Calu3 (cell line): ENCODE measurements around the gene SHISA6. TPM values are rescaled to one million over a fixed set of nuclear protein-coding genes. Genes with fewer than 3 reads are reported as not detected.

Experiments
- BruUV-seq: library from RNA; stranded (reverse); fragments of 400-500 nt; replicated peaks from 2 replicates; lab custom pipeline; 2021; lab: Mats Ljungman, UMichigan
- CTCF ChIA-PET: fragments of 300-600 bp; sonication (Branson Sonifier 250); formaldehyde crosslinking; loops from one replicate; lab custom pipeline; 2022; ENCODE audit warnings: antibody characterized with exemption; lab: Charles Lee
- DNase-seq: peaks from one replicate; pipeline ENCODE4 v3.0.0; 2022
- H3K27ac Mint-ChIP-seq: one replicate; pipeline ENCODE4 v1.8.0; 2022; ENCODE audit warnings: mixed read lengths; ENCODE audit not compliant: unreplicated experiment
- H3K27me3 Mint-ChIP-seq: one replicate; pipeline ENCODE4 v1.8.0; 2022; ENCODE audit warnings: mixed read lengths; ENCODE audit not compliant: unreplicated experiment
- H3K36me3 Mint-ChIP-seq: one replicate; pipeline ENCODE4 v1.8.0; 2022; ENCODE audit warnings: mild to moderate bottlenecking, moderate library complexity, mixed read lengths; ENCODE audit not compliant: insufficient read depth, unreplicated experiment
- H3K4me1 Mint-ChIP-seq: one replicate; pipeline ENCODE4 v1.8.0; 2022; ENCODE audit warnings: mild to moderate bottlenecking, low read depth, mixed read lengths; ENCODE audit not compliant: unreplicated experiment
- H3K4me3 Mint-ChIP-seq: one replicate; pipeline ENCODE4 v1.8.0; 2022; ENCODE audit warnings: mild to moderate bottlenecking, low read depth, moderate library complexity, mixed read lengths; ENCODE audit not compliant: unreplicated experiment
- H3K9me3 Mint-ChIP-seq: one replicate; pipeline ENCODE4 v1.8.0; 2022; ENCODE audit warnings: low read depth, mixed read lengths; ENCODE audit not compliant: unreplicated experiment
- CTCF ChIP-seq: fragments of 200-600 bp; IDR thresholded peaks from one replicate; pipeline ENCODE4 v1.8.0; 2022; ENCODE audit warnings: antibody characterized with exemption; ENCODE audit not compliant: unreplicated experiment
- intact Hi-C: fragments of 100-400 bp; cut with micrococcal nuclease; formaldehyde crosslinking; loops from one replicate; pipeline ENCODE4 v1.10.0; 2022; ENCODE audit not compliant: unreplicated experiment
- total RNA-seq: library from RNA; stranded (reverse); gene quantifications from 2 replicates; pipeline ENCODE4 v1.2.3, GENCODE V29; 2022

Gene SHISA6
- total RNA-seq, 1 experiment from 2014 or later: not detected

GRCh38 chr17:11324021-11324420, 83.0 kb downstream of the SHISA6 start:
- Mint-ChIP-seq H3K4me1 (no peaks in the 10 kb centered on the region), H3K4me3 (no peak overlapping the region), H3K9me3 (peaks cover 2% of the 10 kb centered on the region), H3K36me3 (no peaks in the 10 kb centered on the region), H3K27me3 (no peaks in the 10 kb centered on the region), H3K27ac (no peak overlapping the region)
- no peak for TF ChIP-seq CTCF
- no peak for DNase-seq
- CTCF ChIA-PET: no interaction called here
- intact Hi-C loops: no loop called here
- BruUV-seq: no TSS peak

DNA sequence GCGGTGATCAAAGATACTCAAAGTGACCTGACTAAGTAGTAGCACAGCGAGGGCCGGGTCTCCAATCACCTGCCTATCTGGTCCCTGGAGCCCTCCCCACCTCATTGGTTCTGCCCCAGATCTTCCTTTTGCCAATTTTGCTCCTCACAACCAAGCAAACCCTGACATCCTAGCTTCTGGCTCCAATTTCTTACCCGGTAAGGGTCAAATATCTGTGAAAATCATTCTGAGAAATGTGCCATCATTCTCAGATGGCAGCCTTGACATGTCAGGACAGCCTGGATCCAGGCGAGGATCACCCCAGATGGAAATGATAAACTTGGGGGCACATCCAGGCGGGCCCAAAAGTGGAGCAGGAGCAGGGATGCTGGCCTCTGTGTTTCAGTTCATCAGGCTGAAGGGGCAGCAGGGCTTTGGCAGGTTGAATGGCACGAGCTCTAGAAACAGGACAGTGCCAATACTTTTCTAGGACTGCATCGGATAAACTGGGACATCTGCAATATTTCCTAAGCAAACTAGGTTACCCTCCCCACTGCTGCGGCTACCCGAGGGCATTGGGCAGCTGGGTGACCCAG, 83.9 kb downstream of the SHISA6 start:
- Mint-ChIP-seq H3K27me3 (no peaks in the 10 kb centered on the region), H3K27ac (no peak overlapping the region), H3K36me3 (no peaks in the 10 kb centered on the region), H3K4me3 (no peak overlapping the region), H3K9me3 (no peaks in the 10 kb centered on the region), H3K4me1 (no peaks in the 10 kb centered on the region)
- no peak for DNase-seq
- TF ChIP-seq CTCF: no peak
- intact Hi-C loops: no loop called here
- CTCF ChIA-PET: no interaction called here
- no TSS peak for BruUV-seq

- CTCF ChIA-PET: no interaction called here
- intact Hi-C loops: no loop called here
- Mint-ChIP-seq H3K4me1 (no peaks in the 10 kb centered on the region), H3K27me3 (peaks cover 5% of the 10 kb centered on the region), H3K4me3 (no peak overlapping the region), H3K27ac (no peak overlapping the region), H3K36me3 (peaks cover 1% of the 10 kb centered on the region), H3K9me3 (peaks cover 3% of the 10 kb centered on the region)
- no peak for DNase-seq
- BruUV-seq: no TSS peak
- TF ChIP-seq CTCF: no peak
These were observed 85.5 kb downstream of the SHISA6 start for GRCh38 chr17:11326492-11326891.

GRCh38 chr17:11328770-11329169, 87.8 kb downstream of the SHISA6 start:
- no peak for DNase-seq
- BruUV-seq: no TSS peak
- no peak for TF ChIP-seq CTCF
- CTCF ChIA-PET: no interaction called here
- intact Hi-C loops: no loop called here
- H3K4me3 Mint-ChIP-seq: no peak overlapping the region
- peaks cover 12% of the 10 kb centered on the region for H3K27me3 Mint-ChIP-seq
- H3K27ac Mint-ChIP-seq: no peak overlapping the region
- peaks cover 4% of the 10 kb centered on the region for H3K9me3 Mint-ChIP-seq
- no peaks in the 10 kb centered on the region for H3K4me1 Mint-ChIP-seq
- H3K36me3 Mint-ChIP-seq: peaks cover 4% of the 10 kb centered on the region
